MM.1S (cell line): ENCODE data around the gene ACSL5.
"Not testable (repeated sequence)": the region's sequence is repeated elsewhere in the genome, so short reads cannot be mapped to it uniquely, and the experiment has no call there.

Experiments
- DNase-seq: peaks from one replicate; pipeline ENCODE4 v3.0.0-alpha.2; 2015
- H2AFZ ChIP-seq: fragments of 300-600 bp; sonication (generic); 2 replicates; pipeline ENCODE4 v1.6.0; 2016; ENCODE audit warnings: antibody characterized with exemption, low read length
- H3F3A ChIP-seq: fragments of 300-600 bp; sonication (generic); 2 replicates; pipeline ENCODE4 v1.6.1; 2016; ENCODE audit warnings: mild to moderate bottlenecking, antibody characterized with exemption, low read length, moderate library complexity, mixed read lengths; ENCODE audit not compliant: insufficient read depth
- H3K27ac ChIP-seq: fragments of 300-600 bp; sonication (generic); 2 replicates; pipeline ENCODE4 v1.5.1; 2016; ENCODE audit warnings: mild to moderate bottlenecking, low read length
- H3K27me3 ChIP-seq: fragments of 300-600 bp; sonication (generic); replicated peaks from 2 replicates; pipeline ENCODE4 v1.6.0; 2016; ENCODE audit warnings: low read length; ENCODE audit not compliant: insufficient read depth
- H3K36me3 ChIP-seq: fragments of 300-600 bp; sonication (generic); replicated peaks from 2 replicates; pipeline ENCODE4 v1.6.1; 2016; ENCODE audit warnings: mild to moderate bottlenecking, low read length, mixed read lengths; ENCODE audit not compliant: insufficient read depth
- H3K4me1 ChIP-seq: fragments of 300-600 bp; sonication (generic); 2 replicates; pipeline ENCODE4 v1.6.1; 2016; ENCODE audit warnings: low read length, mixed read lengths
- H3K4me2 ChIP-seq: fragments of 300-600 bp; sonication (generic); 2 replicates; pipeline ENCODE4 v1.6.0; 2016; ENCODE audit warnings: low read depth, low read length
- H3K4me3 ChIP-seq: fragments of 300-600 bp; sonication (generic); 2 replicates; pipeline ENCODE4 v1.5.1; 2016; ENCODE audit warnings: low read length, mixed read lengths
- H3K79me2 ChIP-seq: fragments of 300-600 bp; sonication (generic); 2 replicates; pipeline ENCODE4 v1.6.1; 2016; ENCODE audit warnings: mixed run types, low read length, mixed read lengths
- H3K9ac ChIP-seq: fragments of 300-600 bp; sonication (generic); 2 replicates; pipeline ENCODE4 v1.6.1; 2016; ENCODE audit warnings: low read length, mixed read lengths
- H3K9me2 ChIP-seq: fragments of 300-600 bp; sonication (generic); replicated peaks from 2 replicates; pipeline ENCODE4 v1.6.1; 2016; ENCODE audit warnings: mild to moderate bottlenecking, low read length, mixed read lengths; ENCODE audit not compliant: insufficient read depth
- H3K9me3 ChIP-seq: fragments of 300-600 bp; sonication (generic); replicated peaks from 2 replicates; pipeline ENCODE4 v1.6.1; 2016; ENCODE audit warnings: mild to moderate bottlenecking, low read length, mixed read lengths; ENCODE audit not compliant: insufficient read depth
- H4K20me1 ChIP-seq: fragments of 300-600 bp; sonication (generic); 2 replicates; pipeline ENCODE4 v1.6.1; 2016; ENCODE audit warnings: mild to moderate bottlenecking, low read length, moderate library complexity, mixed read lengths; ENCODE audit not compliant: insufficient read depth
- EZH2 ChIP-seq: fragments of 300-600 bp; sonication (generic); optimal IDR thresholded peaks from 2 replicates; pipeline ENCODE3; 2017; ENCODE audit warnings: low read depth, mild to moderate bottlenecking, antibody characterized with exemption, low read length, mixed read lengths
- EZH2phosphoT487 ChIP-seq: fragments of 300-600 bp; sonication (generic); IDR thresholded peaks from 2 replicates; pipeline ENCODE4 v1.6.1; 2018; ENCODE audit warnings: antibody characterized with exemption, low read length
- TF ChIP-seq, protein P1 (sequence below): fragments of 300-600 bp; sonication (generic); IDR thresholded peaks from 2 replicates; pipeline ENCODE4 v1.5.1; 2016; ENCODE audit warnings: antibody characterized with exemption, low read length, mixed read lengths

The ACSL5 gene

DNA sequence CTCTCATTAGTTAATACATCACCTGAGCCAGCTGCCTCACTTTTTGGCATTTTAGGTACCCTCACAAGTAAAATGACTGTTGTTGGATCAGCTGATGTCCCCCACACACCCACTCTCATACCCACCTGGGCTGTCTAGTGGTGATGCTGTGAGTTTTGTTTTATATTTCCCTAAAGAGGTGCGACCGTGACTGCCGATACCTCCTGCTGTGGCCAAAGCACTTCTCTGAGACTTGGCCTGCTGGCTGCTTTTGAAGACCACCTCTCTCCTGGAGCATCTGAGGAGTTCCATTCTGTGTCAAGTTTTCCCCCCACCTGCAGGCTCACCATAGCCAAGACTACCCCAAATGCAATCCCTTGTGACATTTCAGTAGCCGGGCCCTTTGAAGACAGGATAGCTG is 6.4 kb upstream of the ACSL5 start:
- Histone ChIP-seq H2AFZ (no peak overlapping the region), H3K27me3 (no peaks in the 10 kb centered on the region), H3K79me2 (no peaks in the 10 kb centered on the region), H3K9me2 (no peaks in the 10 kb centered on the region), H3K4me1 (no peaks in the 10 kb centered on the region), H3F3A (no peaks in the 10 kb centered on the region), H3K4me2 (no peak overlapping the region), H3K36me3 (no peaks in the 10 kb centered on the region), H3K4me3 (no peak overlapping the region), H3K27ac (no peak overlapping the region), H3K9me3 (no peaks in the 10 kb centered on the region), H4K20me1 (no peaks in the 10 kb centered on the region), H3K9ac (no peak overlapping the region)
- TF ChIP-seq EZH2phosphoT487, result no peak
- TF ChIP-seq EZH2, result no peak
- TF ChIP-seq, protein P1, sequence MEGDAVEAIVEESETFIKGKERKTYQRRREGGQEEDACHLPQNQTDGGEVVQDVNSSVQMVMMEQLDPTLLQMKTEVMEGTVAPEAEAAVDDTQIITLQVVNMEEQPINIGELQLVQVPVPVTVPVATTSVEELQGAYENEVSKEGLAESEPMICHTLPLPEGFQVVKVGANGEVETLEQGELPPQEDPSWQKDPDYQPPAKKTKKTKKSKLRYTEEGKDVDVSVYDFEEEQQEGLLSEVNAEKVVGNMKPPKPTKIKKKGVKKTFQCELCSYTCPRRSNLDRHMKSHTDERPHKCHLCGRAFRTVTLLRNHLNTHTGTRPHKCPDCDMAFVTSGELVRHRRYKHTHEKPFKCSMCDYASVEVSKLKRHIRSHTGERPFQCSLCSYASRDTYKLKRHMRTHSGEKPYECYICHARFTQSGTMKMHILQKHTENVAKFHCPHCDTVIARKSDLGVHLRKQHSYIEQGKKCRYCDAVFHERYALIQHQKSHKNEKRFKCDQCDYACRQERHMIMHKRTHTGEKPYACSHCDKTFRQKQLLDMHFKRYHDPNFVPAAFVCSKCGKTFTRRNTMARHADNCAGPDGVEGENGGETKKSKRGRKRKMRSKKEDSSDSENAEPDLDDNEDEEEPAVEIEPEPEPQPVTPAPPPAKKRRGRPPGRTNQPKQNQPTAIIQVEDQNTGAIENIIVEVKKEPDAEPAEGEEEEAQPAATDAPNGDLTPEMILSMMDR, result no peak
- DNase-seq, result no peak

DNA sequence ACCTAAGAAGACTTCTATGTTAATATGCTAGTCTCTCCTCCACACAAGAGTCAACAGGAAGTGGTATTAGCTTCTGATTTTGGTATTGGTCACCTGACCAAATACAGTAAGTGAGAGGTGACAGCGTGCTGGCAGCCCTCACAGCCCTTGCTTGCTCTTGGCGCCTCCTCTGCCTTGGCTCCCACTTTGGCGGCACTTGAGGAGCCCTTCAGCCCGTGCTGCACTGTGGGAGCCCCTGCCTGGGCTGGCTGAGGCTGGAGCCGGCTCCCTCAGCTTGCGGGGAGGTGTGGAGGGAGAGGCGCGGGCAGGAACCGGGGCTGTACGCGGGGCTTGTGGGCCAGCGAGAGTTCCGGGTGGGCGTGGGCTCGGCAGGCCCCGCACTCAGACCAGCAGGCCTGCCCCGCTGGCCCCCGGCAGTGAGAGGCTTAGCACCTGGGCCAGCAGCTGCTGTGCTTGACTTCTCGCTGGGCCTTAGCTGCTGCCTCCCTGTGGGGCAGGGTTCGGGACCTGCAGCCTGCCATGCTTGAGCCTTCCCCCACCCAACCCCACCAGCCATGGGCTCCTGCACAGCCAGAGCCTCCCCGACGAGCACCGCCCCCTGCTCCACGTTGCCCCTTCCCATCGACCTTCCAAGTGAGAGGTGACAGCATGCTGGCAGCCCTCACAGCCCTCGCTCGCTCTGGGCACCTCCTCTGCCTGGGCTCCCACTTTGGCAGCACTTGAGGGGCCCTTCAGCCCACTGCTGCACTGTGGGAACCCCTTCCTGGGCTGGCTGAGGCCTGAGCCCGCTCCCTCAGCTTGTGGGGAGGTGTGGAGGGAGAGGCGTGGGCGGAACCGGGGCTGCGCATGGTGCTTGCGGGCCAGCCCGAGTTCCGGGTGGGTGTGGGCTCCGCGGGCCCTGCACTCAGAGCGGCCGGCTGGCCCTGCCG is 4.2 kb upstream of the ACSL5 start:
- H3K27ac ChIP-seq, result no peak overlapping the region
- no peaks in the 10 kb centered on the region for H3K27me3 ChIP-seq
- peak; percentile 20 for DNase-seq
- no peak overlapping the region for H3K4me2 ChIP-seq
- no peak for TF ChIP-seq EZH2phosphoT487
- no peak overlapping the region for H2AFZ ChIP-seq
- H3K79me2 ChIP-seq, result no peaks in the 10 kb centered on the region
- no peaks in the 10 kb centered on the region for H3K9me3 ChIP-seq
- H3K36me3 ChIP-seq, result no peaks in the 10 kb centered on the region
- no peak overlapping the region for H3K9ac ChIP-seq
- H3K9me2 ChIP-seq, result no peaks in the 10 kb centered on the region
- peaks cover 4% of the 10 kb centered on the region for H3K4me1 ChIP-seq
- H3K4me3 ChIP-seq, result no peak overlapping the region
- no peaks in the 10 kb centered on the region for H3F3A ChIP-seq
- H4K20me1 ChIP-seq, result no peaks in the 10 kb centered on the region

DNA sequence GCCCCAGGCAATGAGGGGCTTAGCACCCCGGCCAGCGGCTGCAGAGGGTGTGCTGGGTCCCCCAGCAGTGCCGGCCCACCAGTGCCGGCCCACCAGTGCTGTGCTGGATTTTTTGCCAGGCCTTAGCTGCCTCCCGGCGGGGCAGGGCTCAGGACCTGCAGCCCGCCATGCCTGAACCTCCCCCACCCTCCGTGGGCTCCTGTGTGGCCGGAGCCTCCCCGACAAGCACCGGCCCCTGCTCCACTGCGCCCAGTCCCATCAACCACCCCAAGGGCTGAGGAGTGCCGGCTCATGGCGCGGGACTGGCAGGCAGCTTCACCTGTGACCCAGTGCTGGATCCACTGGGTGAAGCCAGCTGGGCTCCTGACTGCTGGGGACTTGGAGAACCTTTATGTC is 3.5 kb upstream of the ACSL5 start:
- Histone ChIP-seq H3K9me2 (no peaks in the 10 kb centered on the region), H3K9ac (no peak overlapping the region), H3K27ac (no peak overlapping the region), H3K79me2 (no peaks in the 10 kb centered on the region), H4K20me1 (no peaks in the 10 kb centered on the region), H2AFZ (no peak overlapping the region), H3K36me3 (no peaks in the 10 kb centered on the region), H3K4me2 (no peak overlapping the region), H3F3A (peaks cover 4% of the 10 kb centered on the region; the same call in 1 of the 2 replicates), H3K9me3 (no peaks in the 10 kb centered on the region), H3K4me3 (no peak overlapping the region), H3K4me1 (peaks cover 10% of the 10 kb centered on the region), H3K27me3 (no peaks in the 10 kb centered on the region)
- no peak for DNase-seq
- TF ChIP-seq, protein P1, result no peak
- TF ChIP-seq EZH2phosphoT487 (no peak), EZH2 (no peak)

- H3K27ac ChIP-seq, H4K20me1 ChIP-seq, H3K9me2 ChIP-seq, H3K9me3 ChIP-seq, H3K27me3 ChIP-seq, H3K4me3 ChIP-seq, H3K9ac ChIP-seq, H2AFZ ChIP-seq, H3K4me2 ChIP-seq, H3K36me3 ChIP-seq, DNase-seq, H3F3A ChIP-seq, H3K79me2 ChIP-seq: not testable (repeated sequence)
- H3K4me1 ChIP-seq, result peaks cover 12% of the 10 kb centered on the region
These were observed 2.6 kb upstream of the ACSL5 start for GRCh38 chr10:112371326-112371725.

GRCh38 chr10:112372182-112372810 is 1.6 kb upstream of the ACSL5 start:
- H3K4me1 ChIP-seq, result peaks cover 16% of the 10 kb centered on the region
- not testable (repeated sequence) for H2AFZ ChIP-seq

More at GRCh38 chr10:112372182-112372810, 1.6 kb upstream of the ACSL5 start:
- not testable (repeated sequence) for H3K9me3 ChIP-seq, H3K36me3 ChIP-seq, H3K27ac ChIP-seq, H3K4me2 ChIP-seq, H3K4me3 ChIP-seq, H3K9me2 ChIP-seq, H3K27me3 ChIP-seq, H3F3A ChIP-seq, DNase-seq, H4K20me1 ChIP-seq, H3K9ac ChIP-seq
- peaks cover 13% of the 10 kb centered on the region for H3K79me2 ChIP-seq
